NCI-H2196 treated with DMSO at 0.1 percent for 48 hours (cell line): ENCODE results near the gene SHROOM2.
A peak's percentile ranks its signal among the peaks of the same experiment; 100 is the strongest.
"Not testable (repeated sequence)": the region's sequence is repeated elsewhere in the genome, so short reads cannot be mapped to it uniquely, and the experiment has no call there.

ENCODE experiments used
- DNase-seq: peaks from one replicate; lab custom pipeline; 2025; ENCODE audit not compliant: unreplicated experiment; lab: John Stamatoyannopoulos, UW

The SHROOM2 gene

GRCh38 chrX:9781941-9782340 is 4.3 kb upstream of the SHROOM2 start:
- no peak for DNase-seq

- no peak for DNase-seq
Observed at GRCh38 chrX:9784332-9784731, 1.9 kb upstream of the SHROOM2 start.

DNA sequence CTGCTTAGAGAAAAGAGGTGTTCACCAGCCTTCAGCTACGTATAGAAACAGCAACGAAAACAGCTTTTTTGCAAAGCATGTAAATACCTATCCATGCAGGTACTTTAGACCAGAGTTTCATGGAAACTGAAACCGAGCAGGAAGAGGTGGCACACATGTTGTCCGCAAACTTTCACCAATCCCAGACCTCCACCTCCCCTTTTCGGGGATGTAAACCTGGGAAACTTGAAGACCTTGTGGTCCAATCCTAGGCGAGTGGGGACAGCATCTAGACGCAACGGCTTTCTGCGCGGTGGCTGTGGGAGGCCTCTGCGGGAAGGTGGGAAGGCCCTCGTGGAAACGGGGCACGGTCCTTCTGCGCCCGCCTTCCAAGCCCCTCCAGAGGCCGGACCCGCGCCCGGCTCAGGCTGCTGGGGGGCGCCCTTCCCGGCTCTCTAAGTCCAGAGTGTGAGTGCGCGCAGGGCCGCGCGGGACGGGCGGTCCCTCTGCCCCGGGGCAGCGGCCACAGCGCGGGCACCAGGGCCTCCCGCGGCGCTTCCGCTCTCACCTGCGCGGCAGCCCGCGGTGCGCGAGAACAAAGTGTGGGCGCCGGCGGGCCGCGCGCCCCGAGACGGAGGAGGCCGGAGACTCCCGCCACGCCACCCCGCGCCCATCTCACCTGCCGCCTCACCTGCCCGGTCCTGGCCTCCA is 830 bp upstream of the SHROOM2 start:
- no peak for DNase-seq

GRCh38 chrX:9786798-9787635 is 788 bp downstream of the SHROOM2 start:
- DNase-seq: no peak

DNA sequence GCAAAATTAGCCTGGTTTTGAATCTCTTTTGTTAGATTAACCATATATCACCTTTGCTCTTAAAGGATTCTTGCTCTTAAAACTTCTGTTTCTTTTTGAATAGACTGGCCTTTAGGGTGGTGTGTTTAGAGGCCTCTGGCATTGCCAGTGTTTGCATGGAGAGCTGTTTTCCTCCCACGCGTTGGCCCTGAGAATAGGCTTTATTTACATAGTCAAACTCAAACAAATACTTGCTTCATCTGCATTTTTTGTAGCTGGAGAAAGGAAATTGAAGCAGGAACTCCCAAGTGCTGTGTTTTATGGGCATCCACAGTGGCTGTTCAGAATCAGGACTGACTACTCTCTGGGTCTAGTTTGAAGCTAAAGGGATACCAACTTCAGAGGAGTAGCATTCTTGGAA is 2.7 kb downstream of the SHROOM2 start:
- peak; percentile 44 for DNase-seq

DNA sequence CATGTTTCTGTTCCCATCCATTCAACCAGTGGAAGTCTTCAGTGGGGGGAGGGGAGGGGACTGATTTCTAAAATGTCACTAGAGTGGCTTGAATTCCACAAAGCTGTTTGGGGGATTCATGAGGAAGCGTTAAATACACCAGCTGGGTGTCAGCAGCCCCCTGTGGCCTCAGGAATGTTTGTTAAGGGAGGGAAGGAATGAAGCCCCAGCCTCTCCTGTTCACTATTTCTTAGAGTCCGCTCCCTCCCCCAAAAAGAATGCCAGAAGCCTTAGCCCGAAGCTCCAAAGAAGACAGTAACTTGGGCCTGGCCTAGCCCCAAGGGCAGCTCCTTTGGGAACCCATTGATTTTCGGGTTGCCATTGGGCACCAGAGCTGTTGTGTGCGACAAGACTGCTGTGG is 3.3 kb downstream of the SHROOM2 start:
- DNase-seq: no peak

DNA sequence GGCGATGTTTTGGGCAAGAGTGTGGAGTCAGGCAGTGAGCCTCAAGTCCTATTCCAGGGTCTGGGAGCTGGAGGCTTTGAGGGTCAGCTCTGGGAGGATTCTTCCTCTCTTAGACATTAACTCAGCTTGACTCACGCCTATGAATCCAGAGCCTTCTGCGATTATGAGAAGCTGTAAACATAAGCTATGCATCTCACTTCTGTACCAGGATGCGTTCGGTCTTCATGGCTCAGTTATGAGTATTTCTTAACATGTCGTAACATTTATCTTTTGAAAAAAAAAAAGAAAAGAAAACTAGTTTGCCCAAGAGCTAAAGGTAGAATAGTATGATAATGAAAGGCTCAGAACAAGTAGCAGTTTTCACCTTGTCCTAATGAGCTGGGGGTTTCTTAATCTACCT is 4.6 kb downstream of the SHROOM2 start:
- DNase-seq: no peak

DNA sequence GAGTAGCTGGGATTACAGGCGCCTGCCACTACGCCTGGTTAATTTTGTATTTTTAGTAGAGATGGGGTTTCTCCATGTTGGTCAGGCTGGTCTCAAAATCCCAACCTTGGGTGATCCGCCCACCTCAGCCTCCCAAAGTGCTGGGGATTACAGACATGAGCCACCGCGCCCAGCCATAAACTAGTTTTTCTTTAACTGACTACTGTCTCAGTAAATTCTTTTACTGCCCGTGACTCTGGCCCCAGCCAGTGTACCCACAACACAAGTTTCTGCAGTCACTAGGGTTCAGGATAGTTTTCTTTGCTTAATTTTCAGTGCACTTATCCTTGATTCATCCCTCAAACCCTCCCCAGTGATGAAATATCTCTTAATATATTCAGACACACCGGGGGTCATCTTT is 8.3 kb downstream of the SHROOM2 start:
- no peak for DNase-seq

DNA sequence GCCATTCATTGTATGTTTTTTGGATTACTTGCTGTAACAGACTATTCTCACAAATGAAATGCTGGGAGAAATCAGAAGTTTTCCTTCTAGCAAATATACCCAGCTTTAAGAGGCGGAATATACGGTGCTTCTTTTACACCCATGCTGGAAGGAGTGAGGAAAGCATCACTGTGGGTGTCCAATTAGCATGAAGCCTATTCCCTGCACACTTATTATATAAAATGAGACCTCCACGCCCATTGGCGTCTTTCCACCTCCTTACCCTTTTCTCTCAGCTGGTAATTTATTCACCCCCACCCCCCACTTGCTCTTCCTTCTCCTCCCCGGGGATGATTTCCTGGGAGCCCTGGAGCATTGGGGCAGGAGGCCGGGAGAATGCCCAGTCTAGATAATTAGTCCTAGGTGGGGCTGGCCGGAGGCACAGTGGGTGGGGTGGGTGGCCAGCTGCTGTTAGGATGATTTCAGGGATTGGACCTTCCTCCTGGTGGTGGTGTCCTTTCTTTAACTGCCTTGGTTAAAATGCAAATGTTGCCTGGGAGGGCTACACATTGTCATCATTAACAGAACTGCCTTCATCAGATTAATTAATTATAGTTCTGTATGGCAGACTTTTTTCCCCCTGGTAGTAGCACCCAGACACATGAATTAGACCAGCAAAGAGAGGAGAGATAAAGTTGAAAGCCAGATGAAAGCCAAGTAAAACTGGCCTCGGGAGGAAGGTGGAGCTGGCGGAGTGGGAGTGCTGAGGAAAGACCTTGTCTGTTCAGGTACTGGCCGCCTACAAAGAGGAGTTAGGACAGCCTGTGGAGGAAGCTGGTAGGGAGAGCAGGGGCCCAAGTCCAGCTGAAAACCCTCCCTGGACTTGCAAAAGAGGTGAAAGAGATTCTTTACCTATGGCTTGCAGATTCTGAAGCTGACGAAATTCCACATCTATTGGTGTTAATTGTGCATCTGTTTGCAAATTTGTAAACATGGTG is 11.4 kb downstream of the SHROOM2 start:
- DNase-seq: no peak

- DNase-seq: no peak
Observed at GRCh38 chrX:9802737-9803136, 16.5 kb downstream of the SHROOM2 start.

- no peak for DNase-seq
Observed at GRCh38 chrX:9804444-9804843, 18.2 kb downstream of the SHROOM2 start.

- DNase-seq: no peak
Observed at GRCh38 chrX:9805956-9806355, 19.7 kb downstream of the SHROOM2 start.

GRCh38 chrX:9807355-9808182 is 21.3 kb downstream of the SHROOM2 start:
- no peak for DNase-seq

DNA sequence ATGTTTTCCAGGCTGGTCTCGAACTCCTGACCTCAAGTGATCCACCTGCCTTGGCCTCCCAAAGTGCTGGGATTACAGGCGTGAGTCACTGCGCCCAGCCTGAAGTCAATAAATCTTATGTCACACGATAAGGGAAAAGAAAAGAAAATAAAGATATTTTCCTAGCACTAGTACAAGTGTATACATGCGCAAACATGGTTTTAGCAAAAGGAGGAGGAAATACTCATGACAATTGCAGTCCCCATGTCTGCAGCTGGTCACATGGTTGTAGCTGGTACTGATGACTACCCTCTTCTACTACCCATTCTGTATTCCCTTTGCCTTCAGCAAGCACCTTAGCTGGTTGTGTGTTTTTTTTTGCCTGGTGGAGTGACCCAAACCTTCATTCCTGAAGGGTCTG is 23.6 kb downstream of the SHROOM2 start:
- DNase-seq: not testable (repeated sequence)

DNA sequence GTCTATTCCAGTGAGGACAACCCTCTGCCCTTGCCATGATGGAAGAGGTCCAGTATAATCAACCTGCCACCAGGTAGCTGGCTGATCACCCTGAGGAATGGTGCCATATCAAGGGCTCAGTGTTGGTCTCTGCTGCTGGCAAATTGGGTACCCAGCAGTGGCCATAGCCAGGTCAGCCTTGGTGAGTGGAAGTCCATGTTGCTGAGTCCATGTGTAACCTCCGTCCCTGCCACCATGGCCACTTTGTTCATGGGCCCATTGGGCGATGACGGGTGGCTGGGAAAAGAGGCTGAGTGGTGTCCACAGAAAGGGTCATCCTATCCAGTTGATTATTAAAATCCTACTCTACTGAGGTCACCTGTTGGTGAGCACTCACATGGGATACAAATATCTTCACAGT is 24.9 kb downstream of the SHROOM2 start:
- DNase-seq: not testable (repeated sequence)

DNA sequence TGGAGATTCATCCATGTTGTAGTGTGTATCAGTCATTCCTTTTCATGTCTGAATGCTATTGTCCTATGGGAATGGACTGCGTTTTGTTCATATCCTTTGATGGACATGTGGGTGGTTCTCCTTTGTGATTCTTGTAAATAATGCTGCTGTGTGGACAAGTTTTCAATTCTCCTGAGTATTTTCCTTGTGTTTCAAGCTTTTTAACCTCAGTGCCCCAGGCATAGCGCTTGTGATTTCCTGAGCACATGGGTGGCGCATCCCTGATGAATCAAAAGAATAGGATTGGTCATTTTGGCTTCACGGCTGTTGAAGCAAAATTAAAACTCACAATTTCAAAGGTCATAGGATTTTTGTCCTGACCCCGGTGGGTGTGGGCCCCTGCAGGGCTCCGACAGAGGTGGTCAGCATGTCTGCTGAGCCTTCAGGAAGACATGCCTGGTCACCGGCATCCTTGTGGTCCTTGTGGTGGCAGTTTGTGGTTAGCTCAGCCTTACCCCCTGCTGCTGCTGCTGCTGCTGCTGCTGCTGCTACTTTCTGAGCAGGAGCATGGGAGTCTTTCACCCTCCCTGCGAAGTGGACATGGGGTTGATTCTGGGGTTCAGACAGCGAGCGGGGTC is 30.0 kb downstream of the SHROOM2 start:
- no peak for DNase-seq

- no peak for DNase-seq
Observed at GRCh38 chrX:9821572-9821971, 35.3 kb downstream of the SHROOM2 start.

DNA sequence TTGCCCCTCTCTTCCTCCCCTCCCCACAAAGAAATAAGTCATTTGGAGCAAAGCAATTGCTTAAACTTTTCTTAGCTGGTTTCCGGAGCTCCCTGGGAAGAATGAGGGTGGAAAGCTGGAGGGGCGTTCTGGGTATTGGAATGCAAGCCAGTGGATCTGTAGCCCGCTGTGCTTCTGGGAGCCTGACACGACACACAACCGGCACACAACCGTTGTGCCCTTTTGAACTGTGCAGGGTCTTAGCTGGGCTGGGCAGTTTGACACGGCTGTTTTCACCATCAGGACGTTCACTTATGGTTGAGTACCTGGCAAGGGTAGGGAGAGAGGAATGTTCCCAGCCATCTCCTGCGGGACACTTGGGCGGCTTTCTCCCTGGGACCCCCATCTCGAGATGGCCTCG is 38.3 kb downstream of the SHROOM2 start:
- DNase-seq: no peak

- no peak for DNase-seq
Observed at GRCh38 chrX:9825129-9825790, 39.0 kb downstream of the SHROOM2 start.

- no peak for DNase-seq
Observed at GRCh38 chrX:9825966-9826365, 39.7 kb downstream of the SHROOM2 start.
